ENCODE data around the gene PNKD. TPM values are rescaled to one million over a fixed set of nuclear protein-coding genes. Genes with fewer than 3 reads are reported as not detected.

Gene PNKD
- total RNA-seq, 4 donors from 2014 or later: 26.1 to 50.4 (median 46.7) TPM

DNA sequence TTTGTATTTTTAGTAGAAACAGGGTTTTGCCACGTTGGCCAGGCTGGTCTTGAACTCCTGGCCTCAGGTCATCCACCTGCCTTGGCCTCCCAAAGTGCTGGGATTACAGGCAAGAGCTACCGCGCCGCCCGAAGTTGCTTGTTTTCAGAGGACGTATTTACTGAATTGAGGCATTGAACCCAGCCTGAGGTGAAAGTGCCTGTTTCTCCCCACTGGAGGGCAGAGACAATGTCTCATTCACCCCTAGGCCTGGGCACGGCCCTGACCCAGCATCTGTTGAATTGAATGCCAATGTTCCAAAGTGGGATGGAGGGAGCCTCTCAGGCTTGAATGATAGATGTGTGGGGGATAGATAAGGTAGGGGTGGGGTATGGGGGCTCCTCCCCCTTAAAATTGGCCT lies 26.5 kb downstream of the PNKD start:
- no peak for TF ChIP-seq CTCF (IDR thresholded peaks at IDR 0.05; ENCODE audit: low read depth)

DNA sequence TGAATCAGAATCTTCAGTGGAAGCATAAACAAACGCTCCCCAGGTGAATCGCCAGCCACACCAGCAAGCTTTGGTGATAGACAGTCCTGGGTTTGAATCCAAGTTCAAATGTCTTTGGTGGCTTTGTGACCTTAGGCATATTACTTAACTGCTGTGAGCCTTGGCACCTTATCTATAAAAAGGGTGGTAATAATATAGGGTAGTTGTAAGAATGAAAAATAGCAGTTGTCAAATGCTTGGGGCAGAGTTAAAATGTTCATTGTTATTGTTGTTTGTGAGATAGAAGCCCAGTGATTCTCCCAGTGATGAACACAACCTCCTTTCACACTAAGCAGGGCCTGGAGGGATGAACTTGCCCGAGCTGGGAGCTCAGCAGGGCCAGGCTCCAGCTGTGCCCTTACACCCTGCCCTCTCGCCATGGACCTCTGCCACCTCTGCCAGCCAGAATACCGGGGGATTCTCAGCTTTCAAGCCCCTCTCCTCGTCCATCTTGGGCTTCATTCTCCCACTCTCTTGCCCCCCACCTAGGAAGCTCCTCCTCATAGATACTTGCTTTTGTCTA lies 28.1 kb downstream of the PNKD start:
- no peak for TF ChIP-seq CTCF (IDR thresholded peaks at IDR 0.05; ENCODE audit: low read depth)

DNA sequence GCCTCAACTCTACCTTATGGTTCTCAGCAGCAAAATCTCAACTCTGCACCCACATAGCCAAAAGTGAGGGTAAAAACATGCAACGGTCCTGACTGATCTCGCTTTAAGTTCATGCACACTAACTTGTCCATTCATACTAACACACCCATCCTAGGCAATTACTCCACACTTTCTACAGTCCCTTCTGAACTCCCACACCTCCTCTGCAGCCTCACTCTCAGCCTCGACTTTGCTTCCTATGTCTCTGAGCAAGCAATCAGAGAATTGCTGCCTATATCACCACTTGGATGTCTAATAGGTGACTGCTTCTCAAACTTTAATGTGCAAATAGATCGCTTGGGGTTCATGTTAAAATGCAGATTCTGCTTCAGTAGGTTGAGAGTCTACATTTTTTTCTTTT lies 29.8 kb downstream of the PNKD start:
- TF ChIP-seq CTCF (IDR thresholded peaks at IDR 0.05; ENCODE audit: low read depth): no peak

GRCh38 chr2:218301176-218301819 lies 31.0 kb downstream of the PNKD start:
- no peak for TF ChIP-seq CTCF (IDR thresholded peaks at IDR 0.05; ENCODE audit: low read depth)

DNA sequence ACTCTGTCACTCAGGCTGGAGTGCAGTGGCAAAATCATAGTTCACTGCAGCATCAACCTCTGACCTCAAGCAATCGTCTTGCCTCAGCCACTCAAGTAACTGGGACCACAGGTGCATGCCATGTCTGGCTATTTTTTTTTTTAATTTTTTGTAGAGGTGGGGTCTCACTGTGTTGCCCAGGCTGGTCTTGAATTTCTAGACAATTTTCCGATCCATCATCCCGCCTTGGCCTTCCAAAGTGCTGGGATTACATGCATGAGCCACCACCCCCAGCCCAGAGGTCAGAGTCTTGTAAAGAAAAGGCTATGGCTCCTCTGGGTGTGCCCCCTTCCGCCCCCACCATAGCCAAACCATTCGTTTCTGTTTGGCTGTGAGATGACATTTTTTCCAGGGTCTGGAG lies 35.1 kb downstream of the PNKD start:
- no peak for TF ChIP-seq CTCF (IDR thresholded peaks at IDR 0.05; ENCODE audit: low read depth)

DNA sequence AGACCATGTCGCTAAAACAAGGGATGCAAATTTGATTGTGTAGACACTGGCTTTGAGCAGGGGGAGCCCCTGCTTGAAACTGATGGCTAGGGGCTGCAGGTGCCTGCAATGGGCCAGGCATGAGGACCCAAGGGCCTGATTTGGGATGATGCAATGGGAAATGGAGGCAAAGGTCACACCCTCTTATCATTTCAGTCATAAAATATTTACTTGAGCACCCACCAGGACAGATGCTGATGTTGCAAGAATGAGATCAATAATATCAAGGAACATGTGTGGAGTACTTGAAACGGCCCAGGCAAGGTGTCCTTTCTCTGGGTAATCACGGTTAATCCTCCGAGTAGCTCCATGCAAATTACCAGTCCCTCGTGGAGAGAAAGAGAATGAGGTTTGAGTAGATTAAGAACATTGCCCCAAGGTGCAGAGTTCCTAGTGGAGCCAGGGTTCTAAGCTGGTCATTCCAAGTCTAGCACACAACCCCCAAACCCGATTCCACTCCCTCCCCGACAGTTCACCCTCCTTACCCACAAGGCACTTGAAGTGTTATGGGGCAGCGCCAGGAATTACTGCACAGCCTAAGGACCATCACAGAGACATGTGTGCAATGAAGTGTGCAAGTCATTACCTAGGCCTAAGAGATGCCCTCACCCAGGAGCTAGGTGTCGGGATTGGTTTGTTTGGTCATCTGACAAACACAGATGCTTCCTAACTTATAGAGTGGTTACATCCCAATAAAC lies 36.0 kb downstream of the PNKD start:
- no peak for TF ChIP-seq CTCF (IDR thresholded peaks at IDR 0.05; ENCODE audit: low read depth)

DNA sequence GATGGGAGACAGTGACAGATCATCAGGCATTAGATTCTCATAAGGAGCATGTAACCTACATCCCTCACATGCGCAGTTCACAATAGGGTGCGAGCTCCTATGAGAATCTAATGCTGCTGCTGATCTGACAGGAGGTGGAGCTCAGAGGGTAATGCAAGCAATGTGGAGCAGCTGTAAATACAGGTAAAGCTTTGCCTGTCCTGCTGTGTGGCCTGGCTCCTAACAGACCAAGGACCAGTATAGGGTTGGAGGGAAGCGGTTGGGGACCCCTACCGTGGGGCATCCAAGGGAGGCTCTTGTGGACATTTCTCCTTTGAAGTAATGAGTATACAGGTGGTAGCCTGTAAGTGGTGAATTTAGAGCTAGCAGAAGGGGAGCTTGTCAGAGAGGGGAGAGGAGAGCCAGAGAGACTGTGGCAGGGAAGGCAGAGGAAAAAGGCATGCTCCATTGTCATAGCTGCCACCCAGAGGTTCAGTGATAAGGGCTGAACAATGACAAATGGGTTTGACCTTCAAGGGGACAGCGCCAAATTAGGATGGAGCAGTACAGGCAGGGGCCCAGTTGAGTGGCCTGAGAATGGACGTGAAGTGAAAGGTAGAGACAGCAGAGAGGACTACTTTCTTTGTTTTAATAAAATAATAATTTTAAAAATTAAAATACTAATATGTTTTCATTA lies 37.2 kb downstream of the PNKD start:
- no peak for TF ChIP-seq CTCF (IDR thresholded peaks at IDR 0.05; ENCODE audit: low read depth)

All from subcutaneous adipose tissue (tissue), 4 donors.